SK-N-SH treated with all-trans-retinoic acid at 6 μM for 48 hours (cell line): ENCODE measurements around the gene CRYL1.
A peak's percentile ranks its signal among the peaks of the same experiment; 100 is the strongest.

Experiments
- ATAC-seq: fragments of 200-7000 bp; cut with Tn5 transposase; 3 replicates; pipeline ENCODE4 v1.9.1; 2020; ENCODE audit warnings: mild to moderate bottlenecking, moderate library complexity
- CREB5 ChIP-seq: fragments of 250-450 bp; sonication (Bioruptor Pico); IDR thresholded peaks from 2 replicates; pipeline ENCODE4 v1.5.1; 2020; ENCODE audit warnings: low read depth, mild to moderate bottlenecking, moderate library complexity
- CSDC2 ChIP-seq: fragments of 250-450 bp; sonication (Bioruptor Pico); IDR thresholded peaks from 2 replicates; pipeline ENCODE4 v1.5.0; 2020; ENCODE audit warnings: mild to moderate bottlenecking, moderate library complexity
- CSRNP3 ChIP-seq: fragments of 250-450 bp; sonication (Bioruptor Pico); IDR thresholded peaks from 2 replicates; pipeline ENCODE4 v1.5.1; 2021; ENCODE audit warnings: mild to moderate bottlenecking, moderate library complexity
- ESRRG ChIP-seq: fragments of 250-450 bp; sonication (Bioruptor Pico); IDR thresholded peaks from 2 replicates; pipeline ENCODE4 v1.6.1; 2021; ENCODE audit warnings: mild to moderate bottlenecking
- GLIS3 ChIP-seq: fragments of 250-450 bp; sonication (Bioruptor Pico); IDR thresholded peaks from 2 replicates; pipeline ENCODE4 v1.5.0; 2020; ENCODE audit warnings: mild to moderate bottlenecking, moderate library complexity
- ISL1 ChIP-seq: fragments of 250-450 bp; sonication (Bioruptor Pico); IDR thresholded peaks from 2 replicates; pipeline ENCODE4 v2.1.2; 2022; ENCODE audit warnings: mild to moderate bottlenecking, moderate library complexity
- OSR1 ChIP-seq: fragments of 250-450 bp; sonication (Bioruptor Pico); IDR thresholded peaks from 2 replicates; pipeline ENCODE4 v1.8.0; 2022; ENCODE audit warnings: moderate library complexity, mild to moderate bottlenecking, inconsistent platforms
- PPARA ChIP-seq: fragments of 250-450 bp; sonication (Bioruptor Pico); IDR thresholded peaks from 2 replicates; pipeline ENCODE4 v1.5.0; 2020; ENCODE audit warnings: mild to moderate bottlenecking, borderline replicate concordance
- RARB ChIP-seq: fragments of 250-450 bp; sonication (Bioruptor Pico); IDR thresholded peaks from 2 replicates; pipeline ENCODE4 v1.8.0; 2021; ENCODE audit warnings: mild to moderate bottlenecking, moderate library complexity
- SNAI2 ChIP-seq: fragments of 250-450 bp; sonication (Bioruptor Pico); IDR thresholded peaks from 2 replicates; pipeline ENCODE4 v1.5.0; 2020; ENCODE audit warnings: mild to moderate bottlenecking, moderate library complexity
- TCF4 ChIP-seq: fragments of 250-450 bp; sonication (Bioruptor Pico); IDR thresholded peaks from 2 replicates; pipeline ENCODE4 v1.8.0; 2021; ENCODE audit warnings: mild to moderate bottlenecking, moderate library complexity, borderline replicate concordance
- TOX ChIP-seq: fragments of 250-450 bp; sonication (Bioruptor Pico); IDR thresholded peaks from 2 replicates; pipeline ENCODE4 v1.8.0; 2021; ENCODE audit warnings: mild to moderate bottlenecking, moderate library complexity, borderline replicate concordance
- TSHZ2 ChIP-seq: fragments of 250-450 bp; sonication (Bioruptor Pico); IDR thresholded peaks from 2 replicates; pipeline ENCODE4 v1.5.0; 2020; ENCODE audit warnings: mild to moderate bottlenecking, moderate library complexity
- ZC3H10 ChIP-seq: fragments of 250-450 bp; sonication (Bioruptor Pico); IDR thresholded peaks from 2 replicates; pipeline ENCODE4 v1.5.1; 2021; ENCODE audit warnings: mild to moderate bottlenecking, moderate library complexity
- ZFP30 ChIP-seq: fragments of 450-650 bp; formaldehyde crosslinking; IDR thresholded peaks from 2 replicates; pipeline ENCODE4 v1.5.0; 2022; ENCODE audit warnings: mild to moderate bottlenecking, moderate library complexity
- ZNF565 ChIP-seq: fragments of 450-650 bp; formaldehyde crosslinking; conservative IDR thresholded peaks from 2 replicates; pipeline ENCODE4 v1.5.0; 2020; ENCODE audit warnings: low read depth, mild to moderate bottlenecking, moderate library complexity
- ZNF70 ChIP-seq: fragments of 450-650 bp; formaldehyde crosslinking; IDR thresholded peaks from 2 replicates; pipeline ENCODE4 v1.5.0; 2020; ENCODE audit warnings: mild to moderate bottlenecking, moderate library complexity
- ZNF8 ChIP-seq: fragments of 450-650 bp; formaldehyde crosslinking; IDR thresholded peaks from 2 replicates; pipeline ENCODE4 v1.5.0; 2020; ENCODE audit warnings: mild to moderate bottlenecking, moderate library complexity

Gene CRYL1

DNA sequence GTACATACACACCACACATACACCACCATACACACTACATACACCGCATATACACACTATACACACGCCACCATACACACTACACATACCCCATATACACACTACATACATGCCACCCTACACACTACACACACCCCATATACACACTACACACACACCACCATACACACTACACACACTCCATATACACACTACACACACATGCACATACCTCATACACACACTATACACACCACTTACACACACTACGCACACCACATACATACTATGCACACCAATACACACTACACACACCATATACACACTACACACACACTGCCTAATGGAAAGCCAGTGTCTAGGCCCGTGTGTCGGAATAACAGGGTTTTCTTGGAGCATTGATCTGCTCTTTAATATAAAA lies 27.5 kb downstream of the CRYL1 start:
- no peak for ATAC-seq

GRCh38 chr13:20497006-20497775 lies 28.5 kb downstream of the CRYL1 start:
- ATAC-seq, result no peak
- TF ChIP-seq GLIS3 (CRISPR knock-in tag), result no peak
- TF ChIP-seq ZNF70 (CRISPR knock-in tag), result no peak
- no peak for TF ChIP-seq CSDC2
- TF ChIP-seq ZNF8 (CRISPR knock-in tag), result no peak
- TF ChIP-seq, all 23 proteins: peak for 0

More for the DNA sequence above, 27.5 kb downstream of the CRYL1 start:
- no peak for TF ChIP-seq CREB5 (CRISPR knock-in tag)
- TF ChIP-seq, all 23 proteins: peak for 0

DNA sequence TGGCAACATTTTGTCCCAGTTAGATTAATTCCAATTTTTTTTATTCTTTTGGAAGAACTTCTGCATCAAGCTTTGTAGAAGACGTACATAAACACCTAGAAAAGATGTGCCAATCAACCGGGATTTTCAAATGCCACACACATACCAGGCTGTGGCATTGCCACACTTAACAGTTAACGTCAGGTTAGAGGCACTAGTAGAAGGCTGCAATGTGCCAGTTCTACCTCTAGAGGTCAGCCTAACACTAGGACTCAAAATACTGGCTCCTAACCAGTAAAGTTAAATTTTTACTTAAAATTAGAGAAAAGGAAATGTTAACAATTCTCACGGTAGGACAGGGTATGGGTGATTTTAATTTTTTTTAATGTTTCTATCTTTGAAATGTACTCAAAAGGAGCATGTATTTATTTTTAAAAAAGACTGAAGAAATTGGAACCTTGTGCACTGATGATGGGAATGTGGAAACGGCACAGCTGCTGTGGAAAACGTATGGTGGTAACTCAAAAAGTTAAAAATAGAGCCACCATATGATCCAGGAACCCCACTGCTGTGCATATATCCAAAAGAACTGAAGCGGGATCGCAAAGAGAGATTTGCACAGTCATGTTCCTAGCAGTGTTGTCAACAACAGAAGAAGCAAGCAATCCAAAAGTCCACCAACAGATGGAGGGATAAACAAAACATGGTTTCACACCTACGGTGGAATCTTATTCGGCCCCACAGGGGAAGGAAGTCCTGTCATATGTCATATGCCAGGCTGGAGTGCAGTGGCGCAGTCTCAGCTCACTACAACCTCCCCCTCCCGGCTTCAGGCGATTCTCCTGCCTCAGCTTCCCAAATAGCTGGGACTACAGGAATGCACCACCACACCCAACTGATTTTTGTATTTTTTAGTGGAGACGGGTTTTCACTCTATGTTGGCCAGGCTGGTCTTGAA lies 30.3 kb downstream of the CRYL1 start:
- ATAC-seq, result peak; percentile 87
- TF ChIP-seq TOX (CRISPR knock-in tag), result no peak
- TF ChIP-seq GLIS3 (CRISPR knock-in tag), result no peak
- TF ChIP-seq ZFP30, result no peak
- no peak for TF ChIP-seq OSR1 (CRISPR knock-in tag)
- TF ChIP-seq RARB (CRISPR knock-in tag), result no peak
- TF ChIP-seq CSDC2, result no peak
- no peak for TF ChIP-seq CREB5 (CRISPR knock-in tag)
- TF ChIP-seq ZC3H10 (CRISPR knock-in tag), result no peak
- TF ChIP-seq ESRRG, result no peak

DNA sequence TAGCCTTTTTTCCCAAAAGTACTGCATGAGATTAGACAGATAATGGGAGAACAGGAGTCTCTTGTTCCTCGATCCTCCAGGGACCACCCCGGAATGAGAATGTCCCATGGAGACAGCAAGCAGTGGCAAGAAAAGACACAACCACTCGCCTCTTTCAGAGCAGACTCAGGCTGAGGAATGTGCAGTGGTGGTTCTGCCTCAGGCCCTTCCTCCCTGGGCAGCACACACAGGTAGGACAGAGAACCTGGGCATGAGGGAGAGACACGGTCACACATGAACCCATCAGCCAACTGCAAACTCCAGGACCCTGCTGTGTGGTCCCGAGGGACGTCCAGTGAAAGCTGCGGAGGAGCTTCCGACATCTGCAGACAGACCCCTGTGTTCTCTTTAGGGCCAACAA lies 31.0 kb downstream of the CRYL1 start:
- peak; percentile 15; the same call in 1 of the 3 replicates for ATAC-seq
- TF ChIP-seq ESRRG, result no peak
- TF ChIP-seq ZNF70 (CRISPR knock-in tag), result no peak
- TF ChIP-seq RARB (CRISPR knock-in tag), result no peak
- TF ChIP-seq ZNF8 (CRISPR knock-in tag), result no peak
- TF ChIP-seq ISL1 (CRISPR knock-in tag), result no peak
- no peak for TF ChIP-seq OSR1 (CRISPR knock-in tag)
- TF ChIP-seq ZNF565 (CRISPR knock-in tag), result no peak
- TF ChIP-seq ZFP30, result no peak
- TF ChIP-seq TCF4 (CRISPR knock-in tag), result no peak
- TF ChIP-seq SNAI2 (CRISPR knock-in tag), result no peak
- TF ChIP-seq CSRNP3 (CRISPR knock-in tag), result no peak
- TF ChIP-seq TSHZ2 (CRISPR knock-in tag), result no peak
- TF ChIP-seq PPARA (CRISPR knock-in tag), result no peak
- TF ChIP-seq CSDC2, result no peak
